ENCODE data around the gene KRT81.

GRCh38 chr12:52334185-52334584 lies 42.9 kb upstream of the KRT81 start:
- TF ChIP-seq CTCF (IDR thresholded peaks at IDR 0.05; ENCODE audit: low read length) = no peak
- TF ChIP-seq EZH2 (IDR thresholded peaks at IDR 0.05; ENCODE audit: borderline replicate concordance, low read length) = no peak

Data from OCI-LY1 (cell line).